Skeletal muscle tissue (tissue), 4 donors: ENCODE measurements around the gene CTCFL. TPM values are rescaled to one million over a fixed set of nuclear protein-coding genes. Genes with fewer than 3 reads are reported as not detected.

Source experiments
- H3K27ac ChIP-seq: one replicate; pipeline ENCODE4 v1.7.0; 2013; ENCODE audit warnings: mild to moderate bottlenecking, low read depth, low read length, inconsistent platforms
- H3K27me3 ChIP-seq, 3 donors: one replicate each; pipeline ENCODE4 v1.7.0; 2013; ENCODE audit warnings: low read length in 3 of 3; ENCODE audit not compliant: control insufficient read depth in 3 of 3, insufficient read depth in 3 of 3
- H3K36me3 ChIP-seq, 3 donors: one replicate each; pipeline ENCODE4 v1.7.0; 2013; ENCODE audit warnings: low read length in 3 of 3; ENCODE audit not compliant: control insufficient read depth in 3 of 3, insufficient read depth in 3 of 3
- H3K4me1 ChIP-seq, 3 donors: one replicate each; pipeline ENCODE4 v1.7.0; 2013; ENCODE audit warnings: low read length in 3 of 3, mild to moderate bottlenecking in 3 of 3; ENCODE audit not compliant: control insufficient read depth in 3 of 3, insufficient read depth in 3 of 3
- H3K4me3 ChIP-seq, 3 donors: one replicate each; pipeline ENCODE4 v1.7.0; 2013; ENCODE audit warnings: low read length in 3 of 3
- H3K9ac ChIP-seq, 3 donors: one replicate each; pipeline ENCODE4 v1.7.0; 2013; ENCODE audit warnings: low read length in 3 of 3, mild to moderate bottlenecking in 3 of 3, moderate library complexity in 2 of 3, low read depth in 1 of 3
- H3K9me3 ChIP-seq, 3 donors: one replicate each; pipeline ENCODE4 v1.7.0; 2013; ENCODE audit warnings: low read length in 3 of 3; ENCODE audit not compliant: control insufficient read depth in 3 of 3
- total RNA-seq: library from RNA; depleted of rRNA; stranded (reverse); fragments of >200 nt; gene quantifications from one replicate; pipeline ENCODE4 v1.2.3, GENCODE V29; 2014
- donor health status: Osteomylitis.

Gene CTCFL
- total RNA-seq, 1 donor from 2014 or later, result not detected

DNA sequence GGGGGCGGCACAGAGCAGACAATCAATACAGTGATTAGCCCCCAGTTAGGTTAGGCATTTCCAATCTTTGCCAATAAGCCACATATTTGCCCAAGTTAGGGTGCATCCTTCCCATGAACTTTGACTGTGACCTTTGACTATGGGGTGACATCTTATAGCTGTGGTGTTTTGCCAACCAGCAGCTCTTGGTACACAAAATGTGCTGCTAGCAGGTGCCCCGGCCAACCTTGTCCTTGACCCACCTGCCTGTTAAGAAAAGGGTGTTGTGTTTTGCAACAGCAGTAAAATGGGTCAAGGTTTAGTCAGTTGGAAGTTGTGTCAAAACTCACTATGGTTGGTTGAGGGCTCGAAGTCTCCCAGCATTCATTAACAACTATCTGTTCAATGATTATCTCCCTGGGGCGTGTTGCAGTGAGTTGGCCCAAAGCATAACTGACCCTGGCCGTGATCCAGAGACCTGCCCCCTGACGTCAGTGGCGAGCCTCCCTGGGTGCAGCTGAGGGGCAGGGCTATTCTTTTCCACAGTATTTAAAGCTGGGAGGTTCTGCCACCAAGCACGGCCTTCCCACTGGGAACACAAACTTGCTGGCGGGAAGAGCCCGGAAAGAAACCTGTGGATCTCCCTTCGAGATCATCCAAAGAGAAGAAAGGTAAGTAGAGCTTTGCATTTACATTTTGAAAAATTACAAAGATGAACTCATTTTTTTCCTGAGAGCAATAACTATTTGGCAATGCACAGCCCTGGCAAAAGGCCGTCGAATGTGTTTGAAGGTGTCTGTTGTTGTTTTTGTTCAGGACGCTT lies 35.8 kb upstream of the CTCFL start, which contains the start of gene PCK1:
PCK1 (plus strand) TSS at position 557 of the 802 bp plus-strand sequence. CDS start 302 bp downstream, outside the sequence.
- H3K9ac ChIP-seq, result no peak within 1 kb of the TSS
- H3K9me3 ChIP-seq, result no peaks in the 10 kb centered on the region
- no peaks in the 10 kb centered on the region for H3K4me1 ChIP-seq
- H3K36me3 ChIP-seq, result no peaks in the 10 kb centered on the region
- H3K4me3 ChIP-seq, result no peak within 1 kb of the TSS
- no peak within 1 kb of the TSS for H3K27ac ChIP-seq
- H3K27me3 ChIP-seq, result peaks cover 21 to 56% (median 32%) of the 10 kb centered on the region in 3 donors

DNA sequence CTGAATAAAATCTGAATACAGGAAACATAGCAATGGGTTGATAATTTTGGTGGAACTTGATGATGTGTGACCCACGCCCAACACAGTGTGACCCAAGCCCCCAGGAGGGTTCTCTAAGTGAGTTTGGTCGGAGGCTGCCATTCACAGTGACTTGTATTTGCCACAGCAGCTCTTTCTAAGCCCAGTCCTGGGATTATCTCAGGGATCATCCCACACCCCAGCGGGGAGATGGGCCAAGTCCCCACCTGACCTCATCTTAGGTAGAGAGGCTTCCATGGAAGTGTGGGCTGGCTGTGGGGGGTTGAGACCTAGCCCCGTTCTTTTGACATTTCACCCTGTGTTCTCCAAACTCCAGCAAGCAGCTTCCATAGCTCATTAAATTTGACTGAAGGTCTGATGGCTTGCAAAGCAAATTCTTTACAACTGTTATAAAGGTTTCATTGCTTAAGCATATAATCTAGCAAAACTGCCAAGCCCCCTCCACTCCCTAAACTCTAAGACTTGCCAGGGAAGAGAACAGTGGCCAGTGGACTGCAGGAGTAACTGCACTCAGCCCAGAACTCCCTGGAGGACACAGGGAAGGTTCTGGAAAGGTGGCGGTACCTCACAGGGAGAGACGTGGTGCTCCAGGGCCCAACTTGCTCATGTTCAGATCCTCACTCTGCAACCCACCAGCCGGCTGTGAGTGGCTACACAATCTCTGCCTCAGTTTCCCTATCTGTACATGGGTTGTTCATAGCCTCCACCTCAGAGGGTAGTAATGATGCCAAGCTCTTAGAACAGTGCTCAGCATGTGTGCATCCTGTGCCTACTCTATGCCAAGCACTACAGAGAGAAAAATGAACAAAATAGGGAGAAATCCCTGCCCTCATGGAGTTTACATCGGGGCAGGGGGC lies 35.0 kb upstream of the CTCFL start:
- Histone ChIP-seq H3K9ac (no peak overlapping the region), H3K4me3 (no peak overlapping the region), H3K4me1 (no peaks in the 10 kb centered on the region), H3K27ac (no peak overlapping the region), H3K36me3 (no peaks in the 10 kb centered on the region), H3K27me3 (peaks cover 25 to 52% (median 32%) of the 10 kb centered on the region in 3 donors), H3K9me3 (no peaks in the 10 kb centered on the region)

DNA sequence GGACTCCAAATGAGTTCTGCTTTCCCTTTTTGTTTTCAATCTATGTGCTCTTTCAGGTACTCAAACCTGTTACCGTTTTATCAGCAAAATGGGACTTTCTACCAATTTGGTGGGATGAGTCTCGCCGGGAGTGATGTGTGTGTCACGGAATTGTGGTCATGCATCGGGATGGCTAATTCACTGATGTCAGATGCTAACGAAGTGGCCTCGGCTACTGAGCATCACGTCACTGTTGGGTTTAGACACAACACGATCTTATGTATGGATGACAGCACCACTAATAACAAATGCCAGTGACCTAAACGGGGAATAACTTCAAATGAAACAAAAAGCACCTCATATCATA lies 34.3 kb upstream of the CTCFL start:
- H3K27me3 ChIP-seq, result peaks cover 25 to 48% (median 32%) of the 10 kb centered on the region in 3 donors
- H3K9me3 ChIP-seq, result no peaks in the 10 kb centered on the region
- H3K36me3 ChIP-seq, result no peaks in the 10 kb centered on the region
- no peak overlapping the region for H3K4me3 ChIP-seq
- H3K27ac ChIP-seq, result no peak overlapping the region
- no peaks in the 10 kb centered on the region for H3K4me1 ChIP-seq
- H3K9ac ChIP-seq, result no peak overlapping the region

DNA sequence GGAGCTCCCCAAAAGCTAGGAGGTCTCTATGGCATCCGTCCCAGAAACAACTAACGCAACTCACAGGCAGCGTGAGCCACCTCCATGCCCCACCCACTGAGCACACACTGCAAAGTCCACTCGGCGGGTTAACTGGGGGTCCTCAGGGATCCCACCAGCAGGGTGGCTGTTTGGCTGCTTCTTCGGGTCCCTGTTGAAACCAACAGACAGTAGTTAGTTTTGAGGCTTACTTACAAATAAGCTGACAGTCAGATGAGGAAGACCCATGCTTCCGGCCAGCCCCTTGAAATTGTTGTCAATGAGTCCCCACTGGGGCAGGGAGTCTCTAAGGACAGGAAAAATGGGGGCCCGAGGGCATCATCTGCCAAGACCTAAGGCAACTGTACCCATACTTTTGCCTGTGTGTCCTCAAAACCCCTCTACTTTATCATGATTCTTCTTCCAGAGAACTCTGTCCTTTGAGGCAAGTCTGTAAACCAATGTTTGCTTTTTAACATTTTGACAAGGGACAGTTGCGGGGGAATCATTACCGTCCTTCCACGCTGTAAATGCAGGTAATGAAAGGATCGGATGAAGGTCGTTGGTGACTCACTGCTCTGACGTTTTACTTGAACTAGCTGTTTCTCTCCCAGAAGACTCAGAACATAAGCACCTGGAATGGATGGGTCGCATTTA lies 33.8 kb upstream of the CTCFL start:
- Histone ChIP-seq H3K9me3 (no peaks in the 10 kb centered on the region), H3K4me3 (no peak overlapping the region), H3K4me1 (no peaks in the 10 kb centered on the region), H3K27ac (no peak overlapping the region), H3K9ac (no peak overlapping the region), H3K36me3 (no peaks in the 10 kb centered on the region), H3K27me3 (peaks cover 25 to 45% (median 32%) of the 10 kb centered on the region in 3 donors)

DNA sequence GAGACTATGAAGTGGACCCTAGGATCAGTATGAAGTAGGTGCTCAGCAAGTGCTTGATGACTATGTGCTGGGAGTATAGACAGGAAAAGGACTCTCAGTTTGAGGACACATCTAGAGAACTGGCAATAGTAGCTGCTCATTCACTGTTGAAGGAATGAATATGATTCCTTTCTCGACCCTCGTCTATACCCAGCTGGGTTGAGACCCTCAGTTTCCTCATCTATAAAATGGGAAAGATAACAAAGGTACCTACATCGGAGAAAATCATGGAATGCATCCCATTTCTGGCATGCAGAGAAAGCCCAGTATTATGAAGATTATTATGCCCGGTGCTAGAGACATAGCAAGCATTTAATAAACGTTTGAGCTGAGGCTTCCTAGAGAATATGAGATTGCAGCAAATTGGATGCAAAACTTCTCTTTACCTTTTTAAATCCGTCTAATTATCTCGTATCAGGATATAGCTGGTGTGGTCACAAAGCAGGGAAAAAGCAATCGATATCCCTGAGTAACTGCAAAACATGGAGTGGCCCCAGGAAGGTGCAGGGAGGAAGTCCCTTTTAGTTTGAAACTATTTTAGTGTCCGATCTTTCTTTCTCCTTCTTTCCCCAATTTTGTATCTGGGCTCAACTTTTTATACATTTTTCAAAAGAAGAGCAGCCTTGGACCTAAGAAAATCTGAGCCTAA lies 33.1 kb upstream of the CTCFL start:
- Histone ChIP-seq H3K9me3 (no peaks in the 10 kb centered on the region), H3K27ac (no peak overlapping the region), H3K36me3 (no peaks in the 10 kb centered on the region), H3K4me1 (no peaks in the 10 kb centered on the region), H3K27me3 (peaks cover 25 to 45% (median 32%) of the 10 kb centered on the region in 3 donors), H3K9ac (no peak overlapping the region), H3K4me3 (no peak overlapping the region)

DNA sequence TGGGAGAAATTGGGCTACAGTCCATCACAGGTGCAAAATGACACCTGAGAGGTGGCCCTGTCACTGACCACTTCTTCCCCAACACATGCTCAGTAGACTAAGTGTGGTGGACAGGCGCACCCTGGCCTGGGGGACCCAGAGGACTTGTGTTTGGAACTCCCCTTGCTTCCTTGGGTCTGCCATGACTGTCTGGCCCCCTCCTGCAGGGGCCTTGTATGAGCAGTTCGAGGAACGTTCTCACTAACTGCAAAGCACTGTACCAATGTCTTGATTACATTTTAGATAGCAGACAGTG lies 32.0 kb upstream of the CTCFL start:
- Histone ChIP-seq H3K9me3 (no peaks in the 10 kb centered on the region), H3K9ac (no peak overlapping the region), H3K4me1 (no peaks in the 10 kb centered on the region), H3K27ac (no peak overlapping the region), H3K27me3 (peaks cover 25 to 44% (median 32%) of the 10 kb centered on the region in 3 donors), H3K36me3 (no peaks in the 10 kb centered on the region), H3K4me3 (no peak overlapping the region)

DNA sequence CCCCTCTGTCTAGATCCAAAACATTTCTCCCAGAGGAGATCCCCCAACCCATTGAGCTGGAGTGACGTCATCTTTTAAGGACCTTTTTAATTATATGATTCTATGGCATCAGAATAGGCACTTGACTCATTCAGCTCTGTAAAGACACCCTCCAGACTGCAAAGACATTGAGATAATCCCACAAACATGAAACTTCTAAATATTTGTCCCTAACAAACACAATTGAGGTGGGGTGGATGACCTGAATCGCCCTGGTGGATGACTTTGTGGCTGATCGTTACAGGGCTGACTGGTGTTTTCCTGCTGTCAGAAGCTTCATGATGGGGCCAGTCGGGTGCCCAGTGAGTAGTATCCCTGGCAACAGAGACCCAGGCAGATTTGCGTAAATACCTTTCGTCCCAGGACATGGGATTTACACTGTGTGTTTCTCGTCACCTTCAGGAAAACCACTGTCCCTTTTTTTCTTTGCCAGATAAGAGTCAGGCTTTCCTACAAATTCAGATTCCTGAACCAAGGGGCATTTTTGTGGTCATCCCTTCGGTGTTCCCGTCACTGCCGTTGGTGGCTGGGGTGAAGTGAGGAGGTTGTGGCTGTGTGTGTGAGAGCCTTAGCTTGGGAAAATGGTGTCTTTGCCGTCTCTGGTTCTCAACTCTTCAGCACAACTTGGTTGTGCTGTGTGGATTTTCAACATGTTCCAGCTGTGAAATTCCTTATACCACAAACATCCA lies 30.7 kb upstream of the CTCFL start:
- Histone ChIP-seq H3K4me1 (no peaks in the 10 kb centered on the region), H3K9me3 (no peaks in the 10 kb centered on the region), H3K36me3 (no peaks in the 10 kb centered on the region), H3K9ac (no peak overlapping the region), H3K27ac (no peak overlapping the region), H3K27me3 (peaks cover 29 to 44% (median 31%) of the 10 kb centered on the region in 3 donors), H3K4me3 (no peak overlapping the region)

DNA sequence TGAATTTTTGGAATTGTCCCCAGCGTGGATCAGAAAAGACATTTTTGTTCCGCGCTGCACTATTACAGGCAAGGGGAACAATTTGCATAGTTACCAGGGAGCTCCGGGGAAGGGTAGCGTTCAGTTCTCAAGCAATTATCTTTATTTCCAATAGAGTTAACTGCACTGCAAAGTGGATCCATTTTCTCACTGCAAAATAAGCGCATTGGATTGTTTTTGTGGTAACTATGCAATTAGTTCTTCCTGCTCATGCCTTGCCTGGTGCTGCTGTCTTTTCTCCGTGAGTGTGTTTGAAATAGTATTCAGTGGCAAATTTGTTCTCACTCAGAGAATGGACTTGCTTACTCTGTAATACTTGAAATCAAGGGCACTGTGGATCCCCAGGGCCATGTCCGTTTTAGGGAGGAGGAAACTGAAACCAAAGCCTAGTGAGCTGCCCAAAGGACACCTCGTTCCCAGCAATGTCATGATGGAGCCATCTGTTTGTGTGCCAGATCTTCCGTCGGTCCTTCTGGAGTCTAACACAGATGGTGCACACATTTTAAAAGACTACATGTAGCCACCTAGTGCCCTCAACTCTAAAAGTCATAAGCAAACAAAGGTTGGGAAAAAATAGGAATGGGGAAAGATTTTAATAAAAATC lies 28.6 kb upstream of the CTCFL start:
- H3K4me1 ChIP-seq, result no peaks in the 10 kb centered on the region
- no peak overlapping the region for H3K27ac ChIP-seq
- H3K36me3 ChIP-seq, result no peaks in the 10 kb centered on the region
- H3K9me3 ChIP-seq, result no peaks in the 10 kb centered on the region
- H3K4me3 ChIP-seq, result no peak overlapping the region
- H3K9ac ChIP-seq, result no peak overlapping the region
- peaks cover 20 to 31% (median 26%) of the 10 kb centered on the region in 3 donors for H3K27me3 ChIP-seq

DNA sequence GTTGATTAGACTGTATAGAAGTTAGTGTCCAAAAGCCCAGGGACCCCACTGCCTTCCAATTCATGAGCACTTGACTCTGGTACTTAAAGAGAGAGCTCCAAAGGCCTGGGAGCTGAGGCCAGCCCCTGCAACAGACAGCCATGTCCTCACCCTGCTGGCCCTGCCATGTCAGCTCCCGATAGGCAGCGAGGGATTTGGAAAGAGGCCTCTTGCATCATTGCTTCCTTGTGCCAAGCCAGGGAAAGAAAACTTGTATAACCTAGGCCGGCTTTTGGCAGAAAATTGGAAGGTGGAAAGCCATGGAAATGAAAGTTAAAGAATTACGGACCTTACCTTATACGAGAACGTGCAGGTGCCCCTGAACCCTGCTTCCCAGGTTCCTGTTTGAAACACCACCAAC lies 27.5 kb upstream of the CTCFL start:
- Histone ChIP-seq H3K4me1 (no peaks in the 10 kb centered on the region), H3K36me3 (no peaks in the 10 kb centered on the region), H3K9ac (no peak overlapping the region), H3K27ac (no peak overlapping the region), H3K9me3 (no peaks in the 10 kb centered on the region), H3K27me3 (peaks cover 20 to 26% (median 22%) of the 10 kb centered on the region in 3 donors), H3K4me3 (no peak overlapping the region)
